Upper lobe of left lung (tissue), 4 donors: ENCODE results near the gene TSPAN31.

Experiments
- CTCF ChIP-seq, 6 experiments: fragments of 450-650 bp in 4 of 6; fragments of 200-600 bp in 2 of 6; sonication (generic) in 2 of 6; IDR thresholded peaks; one replicate each; pipeline ENCODE4 v1.5.1; 2016 to 2019; ENCODE audit warnings: antibody characterized with exemption in 6 of 6
- EP300 ChIP-seq, 4 donors: sonication (generic); formaldehyde crosslinking; IDR thresholded peaks; one replicate each; pipeline ENCODE4 v1.5.1; 2017; ENCODE audit warnings: antibody characterized with exemption in 4 of 4, control low read depth in 2 of 4
- POLR2A ChIP-seq, 4 donors: fragments of 450-650 bp; IDR thresholded peaks; one replicate each; pipeline ENCODE4 v1.5.1; 2016 to 2017; ENCODE audit warnings: antibody characterized with exemption in 4 of 4, mild to moderate bottlenecking in 2 of 4
- POLR2AphosphoS5 ChIP-seq, 2 donors: sonication (generic); formaldehyde crosslinking; IDR thresholded peaks; one replicate each; pipeline ENCODE4 v1.5.1; 2017; ENCODE audit warnings: antibody characterized with exemption in 2 of 2

DNA sequence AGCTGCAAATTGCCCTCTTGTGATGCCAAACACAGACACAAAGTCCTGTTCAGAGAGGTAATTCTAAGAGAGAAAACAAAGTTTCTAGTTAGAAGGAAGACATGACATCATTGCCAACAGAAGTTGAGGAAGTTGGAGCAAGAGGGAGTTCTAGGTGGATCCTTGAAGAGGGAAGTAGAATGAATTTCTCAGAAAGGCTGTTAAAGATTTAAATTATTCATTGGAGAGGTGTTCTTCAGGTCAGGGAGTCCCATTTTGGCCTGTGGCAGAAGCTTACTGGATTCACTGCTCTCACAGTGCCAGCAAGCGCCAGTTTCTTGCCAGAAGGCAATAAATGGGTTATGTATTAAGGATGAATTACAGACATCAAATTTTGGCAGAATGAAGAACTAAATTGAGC, 53.1 kb downstream of the TSPAN31 start:
- TF ChIP-seq CTCF (IDR thresholded peaks at IDR 0.05), result no peak
- no peak for TF ChIP-seq POLR2A (IDR thresholded peaks at IDR 0.05)
- TF ChIP-seq EP300 (IDR thresholded peaks at IDR 0.05), result peak in 2 of 4 donors; percentile 3 to 27
- TF ChIP-seq POLR2AphosphoS5 (IDR thresholded peaks at IDR 0.05), result no peak
